Type B pancreatic cell (in vitro differentiated cells): ENCODE measurements around the gene SLC26A6. TPM values are rescaled to one million over a fixed set of nuclear protein-coding genes. Genes with fewer than 3 reads are reported as not detected.

Experiments used
- DNase-seq: peaks from one replicate; pipeline ENCODE4 v3.0.0; 2021; ENCODE audit warnings: mixed read lengths; ENCODE audit not compliant: unreplicated experiment; ENCODE audit errors: extremely low spot score
- H3K27ac Mint-ChIP-seq: 2 replicates; pipeline ENCODE4 v1.8.0; 2021; ENCODE audit warnings: mild to moderate bottlenecking, mixed read lengths
- H3K27me3 Mint-ChIP-seq: 2 replicates; pipeline ENCODE4 v1.8.0; 2021; ENCODE audit warnings: mixed read lengths
- H3K36me3 Mint-ChIP-seq: 2 replicates; pipeline ENCODE4 v1.8.0; 2021; ENCODE audit warnings: mixed read lengths
- H3K4me1 Mint-ChIP-seq: one replicate; pipeline ENCODE4 v1.8.0; 2021; ENCODE audit warnings: mixed read lengths; ENCODE audit not compliant: unreplicated experiment
- H3K4me3 Mint-ChIP-seq: 2 replicates; pipeline ENCODE4 v1.8.0; 2021; ENCODE audit warnings: mild to moderate bottlenecking, mixed read lengths
- H3K9me3 Mint-ChIP-seq: 2 replicates; pipeline ENCODE4 v1.8.0; 2021; ENCODE audit warnings: mixed read lengths
- total RNA-seq: library from RNA; stranded (reverse); gene quantifications from 2 replicates; pipeline ENCODE4 v1.2.1, GENCODE V29; 2021; ENCODE audit warnings: low replicate concordance
- TF ChIP-seq, protein P1 (sequence below): fragments of 200-600 bp; sonication (generic); conservative IDR thresholded peaks from 2 replicates; pipeline ENCODE4 v1.5.0; 2021; ENCODE audit warnings: antibody characterized with exemption, mild to moderate bottlenecking

Gene SLC26A6
- total RNA-seq, 1 donor from 2014 or later: 35.6 TPM

DNA sequence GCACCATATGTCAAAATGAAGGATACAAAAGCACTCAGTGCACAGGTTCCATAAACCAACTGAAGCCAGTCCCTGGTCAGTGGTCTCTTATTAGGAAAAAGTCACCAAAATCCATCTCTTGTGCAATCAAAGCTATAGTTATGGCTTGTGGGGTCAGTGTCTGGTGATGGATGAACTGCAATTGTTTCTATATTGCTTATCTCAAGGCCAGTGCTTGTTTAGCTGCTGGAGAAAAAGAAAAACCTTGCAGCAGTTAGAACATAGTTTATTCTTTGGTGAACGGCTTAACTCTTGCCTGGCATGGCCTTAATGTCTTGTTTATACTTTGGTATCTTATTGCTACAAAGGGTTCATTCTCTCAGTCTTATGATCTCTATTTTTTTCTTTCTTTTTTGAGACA is 23.0 kb downstream of the SLC26A6 start:
- Mint-ChIP-seq H3K27me3 (no peaks in the 10 kb centered on the region), H3K4me1 (peaks cover 14% of the 10 kb centered on the region), H3K36me3 (peaks cover 5% of the 10 kb centered on the region), H3K9me3 (no peaks in the 10 kb centered on the region), H3K4me3 (peak overlapping the region; percentile 14), H3K27ac (no peak overlapping the region)
- DNase-seq: no peak
- TF ChIP-seq, protein P1, sequence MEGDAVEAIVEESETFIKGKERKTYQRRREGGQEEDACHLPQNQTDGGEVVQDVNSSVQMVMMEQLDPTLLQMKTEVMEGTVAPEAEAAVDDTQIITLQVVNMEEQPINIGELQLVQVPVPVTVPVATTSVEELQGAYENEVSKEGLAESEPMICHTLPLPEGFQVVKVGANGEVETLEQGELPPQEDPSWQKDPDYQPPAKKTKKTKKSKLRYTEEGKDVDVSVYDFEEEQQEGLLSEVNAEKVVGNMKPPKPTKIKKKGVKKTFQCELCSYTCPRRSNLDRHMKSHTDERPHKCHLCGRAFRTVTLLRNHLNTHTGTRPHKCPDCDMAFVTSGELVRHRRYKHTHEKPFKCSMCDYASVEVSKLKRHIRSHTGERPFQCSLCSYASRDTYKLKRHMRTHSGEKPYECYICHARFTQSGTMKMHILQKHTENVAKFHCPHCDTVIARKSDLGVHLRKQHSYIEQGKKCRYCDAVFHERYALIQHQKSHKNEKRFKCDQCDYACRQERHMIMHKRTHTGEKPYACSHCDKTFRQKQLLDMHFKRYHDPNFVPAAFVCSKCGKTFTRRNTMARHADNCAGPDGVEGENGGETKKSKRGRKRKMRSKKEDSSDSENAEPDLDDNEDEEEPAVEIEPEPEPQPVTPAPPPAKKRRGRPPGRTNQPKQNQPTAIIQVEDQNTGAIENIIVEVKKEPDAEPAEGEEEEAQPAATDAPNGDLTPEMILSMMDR: no peak

- peak within 1 kb of the TSS; percentile 93 for H3K27ac Mint-ChIP-seq
- H3K4me3 Mint-ChIP-seq: peak within 1 kb of the TSS; percentile 99
- TF ChIP-seq, protein P1: peak; percentile 80
- H3K4me1 Mint-ChIP-seq: peaks cover 14% of the 10 kb centered on the region
- peak; percentile 97 for DNase-seq
- H3K27me3 Mint-ChIP-seq: no peaks in the 10 kb centered on the region
- H3K9me3 Mint-ChIP-seq: no peaks in the 10 kb centered on the region
- H3K36me3 Mint-ChIP-seq: peaks cover 9% of the 10 kb centered on the region
Measured at GRCh38 chr3:48609088-48610005, 25.9 kb downstream of the SLC26A6 start, which contains the start of gene UQCRC1. UQCRC1 (minus strand) TSS chr3:48609646; CDS start chr3:48609620, 26 bp downstream.

DNA sequence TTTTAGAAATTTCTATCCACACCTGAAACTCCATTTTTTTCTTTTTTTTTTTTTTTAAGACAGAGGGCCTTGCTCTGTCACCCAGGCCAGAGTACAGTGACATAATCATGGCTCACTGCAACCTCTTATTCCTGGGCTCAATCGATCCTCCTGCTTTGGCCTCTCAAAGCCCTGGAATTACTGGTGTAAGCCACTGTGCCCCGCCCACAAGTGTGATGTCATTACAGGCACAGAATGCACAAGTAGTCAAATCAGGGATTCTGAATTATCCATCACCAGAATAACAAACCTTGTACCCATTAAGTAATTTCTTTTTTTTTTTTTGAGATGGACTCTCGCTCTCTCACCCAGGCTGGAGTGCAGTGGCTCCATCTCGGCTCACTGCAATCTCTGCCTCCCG is 27.7 kb downstream of the SLC26A6 start:
- Mint-ChIP-seq H3K4me1 (peaks cover 14% of the 10 kb centered on the region), H3K27ac (no peak overlapping the region), H3K4me3 (no peak overlapping the region), H3K9me3 (no peaks in the 10 kb centered on the region), H3K36me3 (peaks cover 17% of the 10 kb centered on the region), H3K27me3 (no peaks in the 10 kb centered on the region)
- no peak for DNase-seq
- TF ChIP-seq, protein P1: no peak

GRCh38 chr3:48601622-48601994 is 33.7 kb downstream of the SLC26A6 start:
- Mint-ChIP-seq H3K27ac (no peak overlapping the region), H3K36me3 (peaks cover 20% of the 10 kb centered on the region), H3K4me3 (no peak overlapping the region), H3K27me3 (no peaks in the 10 kb centered on the region), H3K4me1 (peaks cover 24% of the 10 kb centered on the region), H3K9me3 (no peaks in the 10 kb centered on the region)
- no peak for DNase-seq
- TF ChIP-seq, protein P1: no peak

- Mint-ChIP-seq H3K4me1 (peaks cover 28% of the 10 kb centered on the region), H3K27me3 (peaks cover 3% of the 10 kb centered on the region), H3K9me3 (no peaks in the 10 kb centered on the region), H3K4me3 (no peak overlapping the region), H3K36me3 (peaks cover 22% of the 10 kb centered on the region), H3K27ac (no peak overlapping the region)
- no peak for DNase-seq
- TF ChIP-seq, protein P1: no peak
Measured at GRCh38 chr3:48600711-48601621, 34.3 kb downstream of the SLC26A6 start.
